Esophagus muscularis mucosa (tissue), 4 donors: Measurements from ENCODE around the gene ABHD17C.

Experiments
- CTCF ChIP-seq, 3 experiments: fragments of 200-600 bp in 2 of 3; fragments of 450-650 bp in 1 of 3; sonication (generic) in 2 of 3; IDR thresholded peaks; one replicate each; pipeline ENCODE4 v1.5.1; 2017 to 2019; ENCODE audit warnings: antibody characterized with exemption in 3 of 3, mild to moderate bottlenecking in 2 of 3, moderate library complexity in 1 of 3
- EP300 ChIP-seq: sonication (generic); formaldehyde crosslinking; IDR thresholded peaks from one replicate; pipeline ENCODE4 v1.6.1; 2017; ENCODE audit warnings: antibody characterized with exemption
- POLR2A ChIP-seq: fragments of 450-650 bp; IDR thresholded peaks from one replicate; pipeline ENCODE4 v1.6.1; 2017; ENCODE audit warnings: antibody characterized with exemption, moderate library complexity, mild to moderate bottlenecking, low read depth
- POLR2AphosphoS5 ChIP-seq, 2 donors: sonication (generic); formaldehyde crosslinking; IDR thresholded peaks; one replicate each; pipeline ENCODE4 v1.6.1; 2017; ENCODE audit warnings: antibody characterized with exemption in 2 of 2

- TF ChIP-seq CTCF (IDR thresholded peaks at IDR 0.05), result no peak
- no peak for TF ChIP-seq POLR2A
- no peak for TF ChIP-seq POLR2AphosphoS5 (IDR thresholded peaks at IDR 0.05)
- no peak for TF ChIP-seq EP300
These were observed 65.8 kb downstream of the ABHD17C start for GRCh38 chr15:80760960-80761359.
